HG03103 (cell line): Measurements from ENCODE around the gene NUTM2F.
"Not testable (repeated sequence)": the region's sequence is repeated elsewhere in the genome, so short reads cannot be mapped to it uniquely, and the experiment has no call there.

ENCODE experiments used
- ATAC-seq: cut with Tn5 transposase; IDR thresholded peaks from one replicate; pipeline ENCODE4 v1.9.1; 2021; ENCODE audit warnings: low read depth; ENCODE audit not compliant: unreplicated experiment

NUTM2F gene

DNA sequence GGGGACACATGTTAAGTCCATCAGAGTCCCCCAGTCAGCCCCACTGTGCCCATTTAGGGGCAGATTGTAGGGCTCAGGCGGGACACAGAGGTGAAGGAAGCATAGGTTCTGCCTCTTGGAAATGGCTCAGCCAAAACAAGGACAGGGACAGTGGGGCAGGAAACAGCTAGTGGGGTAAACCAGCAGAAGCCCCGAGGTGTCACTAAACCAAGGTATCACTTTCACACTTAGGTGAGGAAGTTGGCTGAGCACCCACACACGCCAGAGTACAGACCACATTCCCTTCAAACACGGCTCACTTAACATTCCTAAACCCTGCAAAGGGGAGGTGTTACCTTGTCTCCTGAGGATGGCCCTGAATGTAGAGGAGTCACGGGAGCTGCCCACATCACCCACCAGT is 12.2 kb downstream of the NUTM2F start:
- ATAC-seq, result not testable (repeated sequence)

DNA sequence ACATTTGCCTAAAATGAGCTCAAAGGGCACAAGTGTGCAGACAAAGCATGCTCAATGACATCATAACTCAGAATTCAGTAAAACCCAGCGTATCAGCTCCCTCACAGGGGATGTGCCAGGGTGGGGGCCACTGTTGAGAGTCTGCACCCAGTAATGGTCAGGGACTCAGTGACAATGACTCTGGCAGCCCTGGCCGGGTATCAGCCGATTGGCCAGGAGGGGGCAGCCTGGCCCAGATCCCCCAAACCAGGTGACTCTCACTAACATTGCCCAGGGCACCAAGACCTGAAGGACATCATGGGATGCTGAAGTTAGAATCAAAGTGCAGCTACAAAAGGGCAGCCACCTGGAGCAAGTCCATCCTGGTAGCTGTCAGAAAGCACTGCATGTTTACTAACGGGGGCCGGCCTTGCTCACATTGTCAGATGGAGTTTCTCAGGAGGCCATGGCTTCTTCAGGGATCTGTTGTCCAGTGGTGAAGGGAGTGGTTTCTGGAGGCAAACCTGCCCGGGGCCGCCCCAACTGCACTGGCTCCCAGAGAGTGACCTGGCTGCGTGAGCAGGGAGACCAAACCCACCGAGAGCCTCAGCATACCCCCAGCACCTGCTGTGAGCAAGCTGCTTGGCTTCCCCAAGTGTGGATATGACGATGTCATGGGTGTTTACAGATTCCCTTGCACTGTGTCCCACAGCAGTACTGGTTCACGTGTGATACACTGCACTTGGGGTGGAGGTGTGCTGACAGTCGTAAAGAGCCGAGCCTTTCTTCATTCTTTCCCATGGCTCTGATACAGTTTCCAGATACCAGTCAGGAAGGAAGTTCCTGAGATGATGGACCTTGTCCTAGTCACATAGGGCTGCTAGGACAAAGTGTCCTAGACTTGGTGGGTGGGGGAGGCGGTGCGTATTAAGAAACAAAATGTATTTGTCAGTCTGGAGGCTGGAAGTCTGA is 13.1 kb downstream of the NUTM2F start:
- ATAC-seq, result not testable (repeated sequence)

DNA sequence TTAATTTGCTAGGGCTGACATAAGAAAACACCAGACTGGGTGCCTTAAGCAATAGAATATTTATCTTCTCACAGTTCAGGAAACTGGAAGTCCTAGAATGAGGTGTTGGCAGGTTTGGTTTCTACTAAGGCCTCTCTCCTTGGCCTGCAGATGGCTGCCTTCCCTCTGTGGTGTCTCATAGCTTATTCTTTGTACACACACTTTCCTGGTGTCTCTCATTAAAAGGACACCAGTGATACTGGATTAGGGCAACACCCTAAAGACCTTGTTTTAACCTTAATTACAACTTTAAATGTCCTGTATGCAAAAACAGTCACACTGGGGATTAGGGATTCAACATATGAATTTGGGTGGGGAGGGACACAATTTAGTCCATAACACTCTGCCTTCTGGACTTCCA is 25.1 kb downstream of the NUTM2F start:
- ATAC-seq, result no peak

DNA sequence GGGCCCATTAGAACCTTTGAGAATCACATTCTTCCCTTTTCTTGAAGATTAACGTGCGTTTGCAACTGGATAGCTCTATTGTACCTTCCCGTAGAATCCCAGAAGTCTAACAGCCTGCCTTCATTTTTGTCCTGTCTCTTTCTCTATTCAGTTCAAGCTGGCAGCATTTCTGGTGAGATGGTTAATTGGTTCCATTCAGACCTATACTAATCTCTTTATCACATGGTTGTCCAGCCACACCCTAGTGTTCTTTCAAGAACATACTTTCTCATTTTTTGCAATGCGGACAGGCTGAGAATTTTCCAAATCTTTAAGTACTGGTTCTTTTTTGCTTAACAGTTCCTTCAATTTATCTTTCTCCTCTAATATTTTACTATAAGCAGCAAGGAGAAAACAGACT is 26.0 kb downstream of the NUTM2F start:
- no peak for ATAC-seq

DNA sequence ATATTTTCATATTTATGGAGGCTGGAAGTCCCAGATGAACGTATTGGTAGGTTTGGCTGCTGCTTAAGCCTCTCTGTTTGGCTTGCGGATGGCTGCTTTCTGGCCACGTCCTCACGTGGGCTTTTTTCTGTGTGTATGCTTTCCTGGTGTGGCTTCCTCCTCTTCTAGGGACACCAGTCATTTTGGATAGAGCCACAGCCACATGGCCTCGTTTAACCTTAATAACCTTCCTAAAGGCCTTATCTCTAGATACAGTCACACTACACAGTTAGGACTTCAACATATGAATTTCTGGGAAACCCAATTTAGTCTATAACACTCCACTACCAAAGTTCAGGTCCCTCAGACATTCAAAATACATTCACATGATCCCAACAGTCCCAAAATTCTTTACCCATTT is 26.9 kb downstream of the NUTM2F start:
- ATAC-seq, result no peak

DNA sequence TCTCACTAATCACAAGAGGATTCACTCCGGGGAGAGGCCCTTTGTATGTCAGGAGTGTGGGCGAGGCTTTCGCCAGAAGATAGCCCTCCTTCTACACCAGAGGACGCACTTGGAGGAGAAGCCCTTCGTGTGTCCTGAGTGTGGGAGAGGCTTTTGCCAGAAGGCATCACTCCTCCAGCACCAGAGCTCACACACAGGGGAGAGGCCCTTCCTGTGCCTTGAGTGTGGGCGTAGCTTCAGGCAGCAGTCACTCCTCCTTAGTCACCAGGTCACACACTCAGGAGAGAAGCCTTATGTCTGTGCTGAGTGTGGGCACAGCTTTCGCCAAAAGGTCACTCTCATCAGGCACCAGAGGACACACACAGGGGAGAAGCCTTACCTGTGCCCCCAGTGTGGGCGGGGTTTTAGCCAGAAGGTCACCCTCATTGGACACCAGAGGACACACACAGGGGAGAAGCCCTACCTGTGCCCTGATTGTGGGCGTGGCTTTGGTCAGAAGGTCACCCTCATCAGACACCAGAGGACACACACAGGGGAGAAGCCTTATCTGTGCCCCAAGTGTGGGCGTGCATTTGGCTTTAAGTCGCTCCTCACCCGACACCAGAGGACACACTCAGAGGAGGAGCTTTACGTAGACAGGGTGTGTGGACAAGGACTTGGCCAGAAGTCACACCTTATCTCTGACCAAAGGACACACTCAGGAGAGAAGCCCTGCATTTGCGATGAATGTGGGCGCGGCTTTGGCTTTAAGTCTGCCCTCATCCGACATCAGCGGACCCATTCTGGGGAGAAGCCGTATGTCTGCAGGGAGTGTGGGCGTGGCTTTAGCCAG is 27.8 kb downstream of the NUTM2F start:
- no peak for ATAC-seq

DNA sequence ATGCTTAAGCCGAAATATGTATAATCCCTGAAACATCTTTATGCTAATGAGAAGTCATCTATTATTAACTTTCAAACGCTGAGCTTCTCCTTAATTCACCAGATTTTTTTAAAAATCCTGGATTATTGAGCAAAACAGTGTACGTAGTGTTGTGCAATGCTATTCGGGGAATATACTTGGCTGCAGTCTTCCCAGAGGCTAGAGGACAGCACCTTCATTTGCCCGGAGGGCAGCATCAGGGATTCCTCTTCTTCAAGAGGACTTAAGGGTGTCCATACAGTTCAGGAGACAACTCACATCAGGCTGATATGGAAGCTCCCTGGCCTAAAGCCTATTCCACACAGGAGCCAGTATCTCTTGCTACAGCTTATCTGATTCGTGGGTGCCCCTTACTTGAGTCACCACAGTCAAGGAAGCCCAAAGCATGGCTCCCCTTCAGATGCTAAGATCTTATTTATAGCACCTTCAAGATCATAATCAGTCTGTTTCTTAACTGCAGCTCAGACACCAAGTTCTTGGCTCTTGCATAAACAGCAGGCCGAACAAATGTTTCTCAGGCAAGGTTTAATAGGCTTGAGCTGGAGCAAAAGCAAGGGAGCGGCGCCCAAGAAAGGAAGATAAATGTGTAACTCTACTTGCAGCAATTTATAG is 29.4 kb downstream of the NUTM2F start:
- no peak for ATAC-seq

DNA sequence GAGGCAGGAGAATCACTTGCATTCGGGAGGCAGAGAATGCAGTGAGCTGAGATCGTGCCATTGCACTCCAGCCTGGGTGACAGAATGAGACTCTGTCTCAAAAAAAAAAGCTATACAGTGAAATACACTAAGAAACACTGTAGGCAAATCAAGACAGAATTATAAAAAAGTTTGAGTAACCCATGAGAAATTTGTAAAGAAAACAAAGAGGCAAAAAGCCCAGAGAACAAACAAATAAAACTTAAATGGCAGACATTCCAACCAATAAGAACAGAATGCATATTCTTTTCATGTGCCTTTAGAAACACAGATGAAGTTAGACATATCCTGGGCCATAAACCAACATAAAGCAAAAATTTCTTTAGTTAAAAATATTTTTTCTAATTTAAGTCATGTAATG is 38.8 kb downstream of the NUTM2F start:
- no peak for ATAC-seq

DNA sequence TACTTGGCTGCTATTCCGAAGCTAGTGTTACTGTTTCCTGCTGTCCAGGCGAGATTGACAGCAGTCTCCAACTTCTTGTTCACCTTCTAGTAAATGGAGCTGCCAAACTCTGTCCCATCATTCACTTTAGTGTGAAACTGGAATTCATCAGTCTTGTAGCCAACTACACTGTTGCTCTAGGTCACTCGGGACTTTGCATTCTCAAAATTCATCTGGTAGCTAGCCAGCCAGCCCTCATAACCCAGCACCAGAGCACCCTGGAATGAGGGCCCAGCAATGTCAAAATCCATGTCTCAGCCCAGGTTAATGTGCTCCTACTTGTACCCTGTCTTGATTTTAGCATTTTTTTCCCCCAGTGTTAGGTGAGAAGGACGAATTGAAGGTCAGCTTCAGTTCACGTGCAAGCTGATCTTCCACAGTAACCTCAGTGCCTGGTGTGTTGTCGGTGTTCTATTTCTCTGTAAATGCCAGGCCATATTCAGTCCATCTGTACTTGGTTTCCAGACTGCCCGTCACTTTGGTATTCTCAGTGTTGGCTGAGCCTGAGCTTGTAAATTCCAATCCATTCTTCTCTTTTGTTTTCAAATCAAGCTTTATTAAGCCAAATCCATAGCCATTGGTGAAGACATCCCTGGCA is 40.4 kb downstream of the NUTM2F start:
- ATAC-seq, result no peak

DNA sequence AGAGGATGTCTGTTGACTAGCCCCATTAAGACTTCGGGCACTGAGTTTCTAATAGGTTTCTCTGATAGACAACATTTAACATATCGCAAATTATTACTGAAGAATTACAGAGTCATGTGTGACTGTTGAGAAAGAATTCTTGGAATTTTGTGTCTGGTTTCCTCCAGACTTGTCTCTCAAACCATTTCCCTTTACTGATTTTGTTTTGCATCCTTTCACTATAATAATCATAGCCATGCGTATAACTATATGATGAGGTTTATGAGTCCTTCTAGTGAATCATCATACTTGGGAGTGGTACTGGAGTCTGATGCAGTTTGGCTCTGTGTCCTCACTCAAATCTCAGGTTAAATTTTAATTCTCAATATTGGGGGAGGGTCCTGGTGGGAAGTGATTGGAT is 42.3 kb downstream of the NUTM2F start:
- no peak for ATAC-seq

DNA sequence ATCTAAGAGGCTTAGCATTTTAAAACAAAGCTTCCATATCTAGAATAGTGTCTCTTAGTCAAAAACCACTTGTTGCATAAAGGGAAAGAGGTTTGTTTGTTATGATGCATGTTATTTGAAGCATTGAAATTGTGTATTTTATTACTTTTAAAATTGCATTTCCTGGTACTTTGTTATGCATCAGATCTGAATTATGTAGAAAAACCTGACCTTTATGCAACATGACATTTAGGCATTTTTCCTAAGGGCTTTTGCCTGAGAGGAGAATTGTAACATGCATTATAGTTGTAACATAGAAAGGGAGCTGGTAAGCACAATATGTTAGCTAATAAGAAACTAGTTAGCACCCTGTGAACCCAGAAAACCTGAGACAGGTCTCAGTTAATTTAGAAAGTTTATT is 47.3 kb downstream of the NUTM2F start:
- ATAC-seq, result no peak

DNA sequence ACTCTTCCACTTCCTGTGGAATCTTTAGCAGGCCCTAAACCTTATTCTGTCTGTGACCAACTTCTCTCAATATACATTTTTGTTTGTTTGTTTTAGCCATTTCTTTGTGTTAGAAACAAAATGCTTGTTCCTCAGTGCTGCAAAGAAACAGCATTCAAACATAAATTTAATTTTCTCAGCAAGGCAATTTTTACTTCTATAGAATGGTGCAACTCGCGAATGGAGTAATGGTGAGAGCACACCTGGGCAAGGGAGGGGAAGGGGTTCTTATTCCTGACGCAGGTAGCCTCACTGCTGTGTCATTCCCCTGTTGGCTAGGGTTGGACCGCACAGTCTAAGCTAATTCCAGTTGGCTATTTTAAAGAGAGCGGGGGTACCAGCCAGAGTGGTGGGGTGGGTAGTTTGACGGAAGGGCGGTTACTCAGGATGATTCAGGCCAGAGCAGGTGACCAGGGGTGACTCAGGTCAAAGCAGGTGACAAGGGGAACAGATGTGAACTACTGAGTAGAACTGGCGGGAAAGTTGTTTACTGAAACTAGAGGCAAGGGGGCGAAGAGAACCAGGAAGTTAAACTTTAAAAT is 47.9 kb downstream of the NUTM2F start:
- ATAC-seq, result no peak

DNA sequence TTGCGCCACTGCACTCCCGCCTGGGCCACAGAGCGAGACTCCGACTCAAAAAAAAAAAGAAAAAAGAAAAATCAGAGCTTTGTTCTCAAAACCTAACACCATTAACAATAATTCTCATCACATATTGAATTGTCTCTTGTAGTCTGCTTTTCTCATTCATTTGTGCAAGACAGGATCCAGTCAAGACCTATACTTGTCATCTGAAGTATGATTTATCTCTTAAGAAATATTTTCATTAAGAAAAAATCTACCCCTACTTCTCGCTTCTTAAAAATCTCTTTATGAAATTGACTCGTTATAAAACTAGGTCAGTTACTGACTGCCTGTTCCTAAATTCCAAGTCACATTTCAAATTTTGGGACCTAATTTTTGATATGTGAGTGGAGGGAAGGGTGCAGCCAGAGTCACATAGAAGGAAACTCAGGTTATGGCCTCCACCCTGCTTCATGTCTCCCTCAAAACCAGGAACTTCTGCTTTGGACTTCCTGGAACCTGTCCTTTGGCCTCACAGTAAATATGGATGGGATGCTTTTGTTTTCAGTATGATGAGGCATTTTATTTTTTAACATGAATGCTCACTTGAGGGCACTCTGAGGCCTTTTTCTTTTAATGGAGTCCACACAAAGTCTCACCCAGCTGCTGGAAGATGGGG is 50.4 kb downstream of the NUTM2F start:
- no peak for ATAC-seq

DNA sequence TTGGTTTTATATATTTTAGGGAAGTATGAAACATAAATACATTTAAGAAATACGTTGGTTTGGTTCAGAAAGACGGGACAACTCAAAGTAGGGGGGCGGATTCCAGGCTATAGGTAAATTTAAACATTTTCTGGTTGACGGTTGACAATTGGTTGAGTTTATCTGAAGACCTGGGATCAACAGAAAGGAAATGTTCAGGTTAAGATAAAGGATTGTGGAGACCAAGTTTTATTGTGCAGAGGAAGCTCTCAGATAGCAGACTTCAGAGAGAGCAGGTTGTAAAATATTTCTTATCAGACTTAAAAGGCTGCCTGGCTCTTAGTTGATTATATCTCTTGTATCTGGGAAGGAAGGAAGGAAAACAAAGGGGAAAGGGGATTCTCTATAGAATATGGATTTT is 51.4 kb downstream of the NUTM2F start:
- not testable (repeated sequence) for ATAC-seq

DNA sequence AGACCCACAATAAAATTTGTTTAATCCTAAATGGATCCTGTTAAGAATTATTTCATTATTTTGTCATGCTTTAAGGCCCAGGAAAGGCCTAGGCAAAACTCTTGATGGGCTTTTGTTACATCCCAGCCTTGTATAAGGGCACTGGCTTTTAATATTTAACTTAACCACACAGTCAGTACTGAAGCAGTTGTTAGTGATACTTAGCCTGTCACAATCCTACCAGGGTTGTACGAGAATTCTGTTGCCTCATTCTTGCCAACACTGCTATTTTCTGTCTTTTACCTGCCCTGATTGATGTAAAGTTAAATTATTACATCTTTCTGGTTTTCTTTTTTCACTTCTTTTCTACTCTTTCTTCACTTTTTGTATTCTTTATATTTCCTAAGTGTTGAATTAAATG is 58.4 kb downstream of the NUTM2F start:
- ATAC-seq, result no peak

DNA sequence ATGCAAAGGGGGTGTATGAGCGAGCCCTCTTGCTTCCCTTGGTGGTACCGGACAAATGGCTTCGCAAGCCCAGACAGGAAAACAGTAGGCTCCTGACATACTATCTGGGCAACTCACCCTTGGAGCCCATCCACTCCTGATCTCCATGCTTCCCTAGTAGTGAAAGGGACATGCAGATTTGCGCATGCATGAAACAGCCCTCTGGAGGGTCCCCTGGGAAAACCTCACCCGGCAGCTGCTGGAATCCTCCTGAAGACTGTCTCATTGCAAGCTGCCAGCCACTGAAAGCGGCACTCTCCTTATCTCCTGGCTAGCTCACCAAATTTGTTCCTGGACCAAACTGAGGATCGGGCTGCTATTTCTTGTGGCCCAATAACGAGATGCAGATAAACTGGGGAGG is 59.2 kb downstream of the NUTM2F start:
- no peak for ATAC-seq
